ENCODE measurements around the gene HDAC8.

DNA sequence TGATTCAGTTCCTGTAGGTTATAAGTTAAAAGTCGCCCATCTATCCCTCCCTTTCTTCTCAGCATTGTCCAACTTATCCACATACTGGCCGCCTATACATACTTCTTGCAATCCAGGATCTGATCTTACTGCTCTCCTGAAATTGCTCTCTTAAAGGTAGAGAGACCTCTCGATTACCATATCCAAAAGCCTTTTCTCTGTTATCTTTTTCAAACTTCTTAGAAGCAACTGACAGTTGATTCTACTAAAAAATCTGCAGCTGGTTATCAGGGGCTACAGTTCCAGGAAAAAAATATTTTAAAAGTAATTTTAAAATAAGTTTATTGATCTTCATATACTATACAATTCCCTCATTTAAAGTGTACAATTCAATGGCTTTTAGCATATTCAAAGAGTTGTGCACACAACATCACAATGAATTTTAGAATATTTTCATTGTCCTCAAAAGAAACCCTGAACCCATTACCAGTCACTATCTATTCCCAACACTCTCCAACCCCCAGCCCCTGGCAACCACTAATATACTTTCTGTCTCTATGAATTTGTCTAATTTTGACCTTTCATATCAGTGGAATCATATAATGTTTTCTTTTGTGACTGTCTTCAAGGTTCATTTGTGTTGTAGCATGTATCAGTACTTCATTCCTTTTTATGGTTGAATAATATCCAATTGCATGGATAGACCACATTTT is 102.0 kb downstream of the HDAC8 start:
- TF ChIP-seq, protein P1, sequence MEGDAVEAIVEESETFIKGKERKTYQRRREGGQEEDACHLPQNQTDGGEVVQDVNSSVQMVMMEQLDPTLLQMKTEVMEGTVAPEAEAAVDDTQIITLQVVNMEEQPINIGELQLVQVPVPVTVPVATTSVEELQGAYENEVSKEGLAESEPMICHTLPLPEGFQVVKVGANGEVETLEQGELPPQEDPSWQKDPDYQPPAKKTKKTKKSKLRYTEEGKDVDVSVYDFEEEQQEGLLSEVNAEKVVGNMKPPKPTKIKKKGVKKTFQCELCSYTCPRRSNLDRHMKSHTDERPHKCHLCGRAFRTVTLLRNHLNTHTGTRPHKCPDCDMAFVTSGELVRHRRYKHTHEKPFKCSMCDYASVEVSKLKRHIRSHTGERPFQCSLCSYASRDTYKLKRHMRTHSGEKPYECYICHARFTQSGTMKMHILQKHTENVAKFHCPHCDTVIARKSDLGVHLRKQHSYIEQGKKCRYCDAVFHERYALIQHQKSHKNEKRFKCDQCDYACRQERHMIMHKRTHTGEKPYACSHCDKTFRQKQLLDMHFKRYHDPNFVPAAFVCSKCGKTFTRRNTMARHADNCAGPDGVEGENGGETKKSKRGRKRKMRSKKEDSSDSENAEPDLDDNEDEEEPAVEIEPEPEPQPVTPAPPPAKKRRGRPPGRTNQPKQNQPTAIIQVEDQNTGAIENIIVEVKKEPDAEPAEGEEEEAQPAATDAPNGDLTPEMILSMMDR (IDR thresholded peaks at IDR 0.05) = no peak
- no peak for TF ChIP-seq POLR2A (IDR thresholded peaks at IDR 0.05)

Data from adrenal gland (tissue), 5 donors.